ENCODE results near the gene TEDC2. TPM values are rescaled to one million over a fixed set of nuclear protein-coding genes. Genes with fewer than 3 reads are reported as not detected.

The TEDC2 gene
- 1.7 and 2.1 TPM in 2 replicates for total RNA-seq

GRCh38 chr16:2459647-2460390 is at the start of gene TEDC2:
Gene TEDC2 (plus strand): TSS chr16:2460109. CDS start chr16:2460145, 36 bp downstream.

GRCh38 chr16:2429034-2429770 is 30.7 kb upstream of the TEDC2 start, which contains the start of gene CCNF:
Gene CCNF (plus strand): TSS chr16:2429447. CDS start chr16:2429482, 35 bp downstream.

GRCh38 chr16:2471016-2471652 is 11.2 kb downstream of the TEDC2 start, which contains the start of gene NTN3:
Gene NTN3 (plus strand): TSS chr16:2471297. CDS start chr16:2471702, 405 bp downstream.

GRCh38 chr16:2474877-2475412 is 15.0 kb downstream of the TEDC2 start, which contains the start of gene TBC1D24:
Gene TBC1D24 (plus strand): TSS chr16:2475127. CDS start chr16:2496149, 21,022 bp downstream.

GRCh38 chr16:2513405-2514332 is 53.8 kb downstream of the TEDC2 start, which contains the start of gene ATP6V0C:
Gene ATP6V0C (plus strand): TSS chr16:2513952. CDS start chr16:2514104, 152 bp downstream.

Other genes with a start within 250 kb of the TEDC2 start
- gene BRICD5, start 249.2 kb upstream of the TEDC2 start, total RNA-seq: 1.1 and 1.7 TPM in 2 replicates
- gene PGP, start 245.3 kb upstream of the TEDC2 start, total RNA-seq: 5.9 and 9.1 TPM in 2 replicates
- gene E4F1, start 236.5 kb upstream of the TEDC2 start, total RNA-seq: 20.9 and 22.1 TPM in 2 replicates
- 0.22 and 0.26 TPM in 2 replicates for gene DNASE1L2, start 223.7 kb upstream of the TEDC2 start, total RNA-seq
- 27.7 and 31.9 TPM in 2 replicates for gene ECI1, start 208.5 kb upstream of the TEDC2 start, total RNA-seq
- 29.7 and 44.9 TPM in 2 replicates for gene RNPS1, start 192.0 kb upstream of the TEDC2 start, total RNA-seq
- gene ABCA3, start 119.4 kb upstream of the TEDC2 start, total RNA-seq: 11.4 and 20.8 TPM in 2 replicates
- 7.0 and 9.1 TPM in 2 replicates for gene CCNF, start 30.7 kb upstream of the TEDC2 start, total RNA-seq
- gene NTN3, start 11.2 kb downstream of the TEDC2 start, total RNA-seq: 0.09 TPM in 1 of 2 replicates, not detected in the other
- gene TBC1D24, start 15.0 kb downstream of the TEDC2 start, total RNA-seq: 5.9 and 8.1 TPM in 2 replicates
- gene ATP6V0C, start 53.8 kb downstream of the TEDC2 start, total RNA-seq: 5.9 and 6.4 TPM in 2 replicates
- 31.8 and 37.8 TPM in 2 replicates for gene AMDHD2, start 60.3 kb downstream of the TEDC2 start, total RNA-seq
- not detected in 2 replicates for gene CEMP1, start 71.3 kb downstream of the TEDC2 start, total RNA-seq
- 14.1 and 14.9 TPM in 2 replicates for gene PDPK1, start 77.9 kb downstream of the TEDC2 start, total RNA-seq
- gene KCTD5, start 222.4 kb downstream of the TEDC2 start, total RNA-seq: 13.3 and 15.0 TPM in 2 replicates

Data from dermis lymphatic vessel endothelial cell (primary cell).